Measurements from ENCODE around the gene MDGA2. TPM values are rescaled to one million over a fixed set of nuclear protein-coding genes. Genes with fewer than 3 reads are reported as not detected.

The MDGA2 gene
- total RNA-seq, 1 donor from 2014 or later: 0.19 TPM

GRCh38 chr14:47235619-47236018 lies 439.8 kb downstream of the MDGA2 start:
- no peak overlapping the region for H3K27ac Mint-ChIP-seq
- no peaks in the 10 kb centered on the region for H3K36me3 Mint-ChIP-seq (ENCODE audit: insufficient read depth)
- H3K4me1 Mint-ChIP-seq (ENCODE audit: low read depth): no peaks in the 10 kb centered on the region
- no peak for DNase-seq (ENCODE audit: low spot score, unreplicated experiment)
- no peak overlapping the region for H3K4me3 Mint-ChIP-seq (ENCODE audit: low read depth)
- H3K9me3 Mint-ChIP-seq (ENCODE audit: low read depth): no peaks in the 10 kb centered on the region
- H3K27me3 Mint-ChIP-seq: no peaks in the 10 kb centered on the region
- TF ChIP-seq CTCF (IDR thresholded peaks at IDR 0.05; ENCODE audit: unreplicated experiment): no peak

- no peaks in the 10 kb centered on the region for H3K36me3 Mint-ChIP-seq (ENCODE audit: insufficient read depth)
- H3K9me3 Mint-ChIP-seq (ENCODE audit: low read depth): peaks cover 3% of the 10 kb centered on the region
- peaks cover 4% of the 10 kb centered on the region for H3K4me1 Mint-ChIP-seq (ENCODE audit: low read depth)
- TF ChIP-seq CTCF (IDR thresholded peaks at IDR 0.05; ENCODE audit: unreplicated experiment): no peak
- no peak overlapping the region for H3K27ac Mint-ChIP-seq
- no peak for DNase-seq (ENCODE audit: low spot score, unreplicated experiment)
- H3K4me3 Mint-ChIP-seq (ENCODE audit: low read depth): no peak overlapping the region
- no peaks in the 10 kb centered on the region for H3K27me3 Mint-ChIP-seq
These were observed 448.4 kb downstream of the MDGA2 start for GRCh38 chr14:47226877-47227520.

GRCh38 chr14:47223656-47224055 lies 451.7 kb downstream of the MDGA2 start:
- no peak for TF ChIP-seq CTCF (IDR thresholded peaks at IDR 0.05; ENCODE audit: unreplicated experiment)
- Mint-ChIP-seq H3K36me3 (ENCODE audit: insufficient read depth) (no peaks in the 10 kb centered on the region), H3K4me3 (ENCODE audit: low read depth) (no peak overlapping the region), H3K27ac (no peak overlapping the region), H3K9me3 (ENCODE audit: low read depth) (peaks cover 3% of the 10 kb centered on the region), H3K27me3 (no peaks in the 10 kb centered on the region), H3K4me1 (ENCODE audit: low read depth) (peaks cover 4% of the 10 kb centered on the region)
- DNase-seq (ENCODE audit: low spot score, unreplicated experiment): no peak

GRCh38 chr14:47220096-47220495 lies 455.3 kb downstream of the MDGA2 start:
- TF ChIP-seq CTCF (IDR thresholded peaks at IDR 0.05; ENCODE audit: unreplicated experiment): no peak
- H3K27ac Mint-ChIP-seq: no peak overlapping the region
- peaks cover 3% of the 10 kb centered on the region for H3K9me3 Mint-ChIP-seq (ENCODE audit: low read depth)
- H3K4me1 Mint-ChIP-seq (ENCODE audit: low read depth): no peaks in the 10 kb centered on the region
- no peaks in the 10 kb centered on the region for H3K27me3 Mint-ChIP-seq
- H3K36me3 Mint-ChIP-seq (ENCODE audit: insufficient read depth): no peaks in the 10 kb centered on the region
- no peak overlapping the region for H3K4me3 Mint-ChIP-seq (ENCODE audit: low read depth)
- no peak for DNase-seq (ENCODE audit: low spot score, unreplicated experiment)

GRCh38 chr14:47211263-47211662 lies 464.1 kb downstream of the MDGA2 start:
- no peaks in the 10 kb centered on the region for H3K9me3 Mint-ChIP-seq (ENCODE audit: low read depth)
- no peak overlapping the region for H3K4me3 Mint-ChIP-seq (ENCODE audit: low read depth)
- DNase-seq (ENCODE audit: low spot score, unreplicated experiment): no peak
- no peaks in the 10 kb centered on the region for H3K4me1 Mint-ChIP-seq (ENCODE audit: low read depth)
- H3K27me3 Mint-ChIP-seq: no peaks in the 10 kb centered on the region
- no peaks in the 10 kb centered on the region for H3K36me3 Mint-ChIP-seq (ENCODE audit: insufficient read depth)
- H3K27ac Mint-ChIP-seq: no peak overlapping the region
- no peak for TF ChIP-seq CTCF (IDR thresholded peaks at IDR 0.05; ENCODE audit: unreplicated experiment)

All from progenitor cell of endocrine pancreas (in vitro differentiated cells).